Parathyroid adenoma (tissue), 2 donors: ENCODE data around the gene IL1RAPL2.
"Not testable (repeated sequence)": the region's sequence is repeated elsewhere in the genome, so short reads cannot be mapped to it uniquely, and the experiment has no call there.

Experiments
- H2AFZ ChIP-seq: fragments of 300-600 bp; sonication (generic); one replicate; pipeline ENCODE4 v1.7.0; 2017; ENCODE audit warnings: antibody characterized with exemption, mild to moderate bottlenecking
- H3K27ac ChIP-seq: fragments of 300-600 bp; sonication (generic); one replicate; pipeline ENCODE4 v1.7.0; 2017
- H3K27me3 ChIP-seq: fragments of 300-600 bp; sonication (generic); one replicate; pipeline ENCODE4 v1.7.0; 2017; ENCODE audit warnings: low read length; ENCODE audit not compliant: control insufficient read depth, insufficient read depth
- H3K36me3 ChIP-seq: fragments of 300-600 bp; sonication (generic); one replicate; pipeline ENCODE4 v1.7.0; 2017; ENCODE audit warnings: low read length; ENCODE audit not compliant: control insufficient read depth, insufficient read depth
- H3K4me1 ChIP-seq: fragments of 300-600 bp; sonication (generic); one replicate; pipeline ENCODE4 v1.7.0; 2017; ENCODE audit warnings: control low read depth
- H3K4me2 ChIP-seq: fragments of 300-600 bp; sonication (generic); one replicate; pipeline ENCODE4 v1.7.0; 2017; ENCODE audit warnings: low read length
- H3K4me3 ChIP-seq: fragments of 300-600 bp; sonication (generic); one replicate; pipeline ENCODE4 v1.7.0; 2017; ENCODE audit warnings: low read depth, low read length
- H3K79me2 ChIP-seq: fragments of 300-600 bp; sonication (generic); one replicate; pipeline ENCODE4 v1.7.0; 2017; ENCODE audit warnings: control low read depth
- H3K9ac ChIP-seq: fragments of 300-600 bp; sonication (generic); one replicate; pipeline ENCODE4 v1.7.0; 2017; ENCODE audit warnings: mild to moderate bottlenecking
- H3K9me3 ChIP-seq: fragments of 300-600 bp; sonication (generic); one replicate; pipeline ENCODE4 v1.7.0; 2017; ENCODE audit warnings: low read length; ENCODE audit not compliant: control insufficient read depth
- CTCF ChIP-seq: fragments of 300-600 bp; sonication (generic); IDR thresholded peaks from one replicate; pipeline ENCODE4 v1.7.0; 2017; ENCODE audit warnings: antibody characterized with exemption, mild to moderate bottlenecking
- donor health status: primary hyperparathyroidism.

IL1RAPL2 gene

GRCh38 chrX:104669063-104669462 lies 103.1 kb downstream of the IL1RAPL2 start:
- Histone ChIP-seq H3K9me3 (no peaks in the 10 kb centered on the region), H3K4me2 (no peak overlapping the region), H3K4me1 (no peaks in the 10 kb centered on the region), H3K27me3 (no peaks in the 10 kb centered on the region), H3K9ac (no peak overlapping the region), H3K36me3 (no peaks in the 10 kb centered on the region), H3K4me3 (no peak overlapping the region), H3K27ac (no peak overlapping the region), H3K79me2 (no peaks in the 10 kb centered on the region), H2AFZ (no peak overlapping the region)
- TF ChIP-seq CTCF: no peak

DNA sequence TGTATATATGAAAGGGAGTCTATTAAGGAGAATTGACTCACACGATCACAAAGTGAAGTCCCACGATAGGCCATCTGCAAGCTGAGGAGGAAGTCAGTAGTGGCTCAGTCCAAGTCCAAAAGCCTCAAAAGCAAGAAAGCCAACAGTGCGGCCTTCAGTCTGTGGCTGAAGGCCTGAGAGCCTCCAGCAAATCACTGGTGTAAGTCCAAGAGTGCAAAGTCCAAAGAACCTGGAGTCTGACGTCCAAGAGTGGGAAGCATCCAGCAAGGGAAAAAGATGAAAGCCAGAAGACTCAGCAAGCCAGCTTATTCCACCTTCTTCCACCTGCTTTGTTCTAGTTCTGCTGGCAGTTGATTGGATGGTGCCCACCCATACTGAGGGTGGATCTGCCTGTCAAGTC lies 104.1 kb downstream of the IL1RAPL2 start:
- H3K4me3 ChIP-seq: no peak overlapping the region
- no peaks in the 10 kb centered on the region for H3K27me3 ChIP-seq
- H3K4me1 ChIP-seq: no peaks in the 10 kb centered on the region
- H3K4me2 ChIP-seq: no peak overlapping the region
- H3K36me3 ChIP-seq: no peaks in the 10 kb centered on the region
- H3K9ac ChIP-seq: no peak overlapping the region
- no peaks in the 10 kb centered on the region for H3K9me3 ChIP-seq
- TF ChIP-seq CTCF: no peak
- no peak overlapping the region for H3K27ac ChIP-seq
- no peak overlapping the region for H2AFZ ChIP-seq
- no peaks in the 10 kb centered on the region for H3K79me2 ChIP-seq

- H3K36me3 ChIP-seq, H3K4me1 ChIP-seq, H3K27me3 ChIP-seq, H3K4me3 ChIP-seq, H3K9me3 ChIP-seq, H2AFZ ChIP-seq, H3K79me2 ChIP-seq, H3K27ac ChIP-seq, H3K9ac ChIP-seq, H3K4me2 ChIP-seq: not testable (repeated sequence)
Observed at GRCh38 chrX:104677517-104677916, 111.5 kb downstream of the IL1RAPL2 start.

DNA sequence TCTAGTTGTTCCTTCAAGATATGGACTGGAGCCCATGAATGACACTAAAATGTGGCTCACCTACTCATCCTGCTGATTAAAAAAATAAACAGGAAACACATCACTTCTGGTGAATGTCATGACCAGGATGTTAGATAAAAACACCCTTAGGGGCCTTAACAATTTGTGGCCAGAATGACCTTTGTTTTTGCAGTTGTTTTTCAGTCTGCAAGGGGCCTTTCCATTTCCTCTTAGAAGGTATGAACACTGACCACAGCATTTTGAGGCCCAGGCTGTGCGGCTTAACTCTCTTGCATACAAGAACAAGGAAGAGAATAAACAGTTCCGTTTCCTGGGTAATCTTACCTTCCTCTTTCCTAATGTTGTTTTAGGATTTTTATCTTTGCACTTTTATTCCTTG lies 113.2 kb downstream of the IL1RAPL2 start:
- TF ChIP-seq CTCF: no peak
- H3K9me3 ChIP-seq: no peaks in the 10 kb centered on the region

DNA sequence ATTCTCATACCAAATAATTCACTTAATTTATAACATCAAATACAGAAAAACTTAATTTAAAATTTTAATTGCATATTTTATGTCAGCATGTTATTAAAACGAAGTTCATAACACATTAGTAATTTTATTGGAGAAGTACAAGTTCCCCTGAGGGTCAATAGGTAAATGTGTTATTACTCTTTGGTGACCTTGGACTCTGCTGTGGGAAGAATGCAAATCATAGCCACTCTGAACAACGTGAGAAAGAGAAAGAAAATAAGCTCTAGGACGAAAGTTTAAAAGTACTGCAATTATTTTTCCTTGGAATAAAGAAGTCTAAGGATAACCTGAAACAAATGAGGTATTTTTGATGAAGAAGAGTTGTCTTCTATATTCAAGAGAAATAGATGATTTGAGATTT lies 115.2 kb downstream of the IL1RAPL2 start:
- Histone ChIP-seq H3K9me3 (no peaks in the 10 kb centered on the region), H3K27ac (no peak overlapping the region), H2AFZ (no peak overlapping the region), H3K4me1 (no peaks in the 10 kb centered on the region), H3K36me3 (no peaks in the 10 kb centered on the region), H3K79me2 (no peaks in the 10 kb centered on the region), H3K4me2 (no peak overlapping the region), H3K4me3 (no peak overlapping the region), H3K27me3 (no peaks in the 10 kb centered on the region), H3K9ac (no peak overlapping the region)
- TF ChIP-seq CTCF: no peak

More for the DNA sequence above, 113.2 kb downstream of the IL1RAPL2 start:
- Histone ChIP-seq H3K79me2 (no peaks in the 10 kb centered on the region), H2AFZ (no peak overlapping the region), H3K36me3 (no peaks in the 10 kb centered on the region), H3K4me2 (no peak overlapping the region), H3K4me3 (no peak overlapping the region), H3K27me3 (no peaks in the 10 kb centered on the region), H3K27ac (no peak overlapping the region), H3K4me1 (no peaks in the 10 kb centered on the region), H3K9ac (no peak overlapping the region)
